Immature natural killer cell (primary cell): ENCODE measurements around the gene MED27. TPM values are rescaled to one million over a fixed set of nuclear protein-coding genes. Genes with fewer than 3 reads are reported as not detected.

ENCODE experiments used
- DNase-seq, 3 donors: peaks; one replicate each; pipeline ENCODE4 v3.0.0; 2022; ENCODE audit warnings: mixed read lengths in 1 of 3
- H3K27ac Mint-ChIP-seq, 6 donors: one replicate each; pipeline ENCODE4 v1.8.0; 2020; ENCODE audit warnings: mixed read lengths in 6 of 6, mild to moderate bottlenecking in 5 of 6, inconsistent platforms in 4 of 6, moderate library complexity in 3 of 6
- H3K27me3 Mint-ChIP-seq, 3 donors: one replicate each; pipeline ENCODE4 v1.8.0; 2020 to 2021; ENCODE audit warnings: low read depth in 3 of 3, mild to moderate bottlenecking in 3 of 3, mixed read lengths in 3 of 3, moderate library complexity in 3 of 3, inconsistent platforms in 1 of 3
- H3K36me3 Mint-ChIP-seq, 3 donors: one replicate each; pipeline ENCODE4 v1.8.0; 2020; ENCODE audit warnings: mixed read lengths in 3 of 3, inconsistent platforms in 2 of 3, mild to moderate bottlenecking in 2 of 3
- H3K4me1 Mint-ChIP-seq, 2 donors: one replicate each; pipeline ENCODE4 v1.8.0; 2020; ENCODE audit warnings: inconsistent platforms in 2 of 2, mild to moderate bottlenecking in 2 of 2, mixed read lengths in 2 of 2, moderate library complexity in 1 of 2
- H3K4me3 Mint-ChIP-seq, 5 donors: one replicate each; pipeline ENCODE4 v1.8.0; 2020; ENCODE audit warnings: mild to moderate bottlenecking in 5 of 5, mixed read lengths in 5 of 5, inconsistent platforms in 3 of 5, moderate library complexity in 3 of 5
- H3K9me3 Mint-ChIP-seq, 6 donors: one replicate each; pipeline ENCODE4 v1.8.0; 2020; ENCODE audit warnings: mild to moderate bottlenecking in 6 of 6, mixed read lengths in 6 of 6, inconsistent platforms in 4 of 6, moderate library complexity in 3 of 6
- polyA plus RNA-seq, 3 donors: library from polyadenylated mRNA; unstranded; fragments of 300-500 nt; fragmentation: Illumina TruSeq; gene quantifications; one replicate each; pipeline ENCODE4 v1.2.3, GENCODE V29; 2021

MED27 gene
- polyA plus RNA-seq, 3 donors from 2014 or later, result 46.3 to 90.1 (median 53.7) TPM

DNA sequence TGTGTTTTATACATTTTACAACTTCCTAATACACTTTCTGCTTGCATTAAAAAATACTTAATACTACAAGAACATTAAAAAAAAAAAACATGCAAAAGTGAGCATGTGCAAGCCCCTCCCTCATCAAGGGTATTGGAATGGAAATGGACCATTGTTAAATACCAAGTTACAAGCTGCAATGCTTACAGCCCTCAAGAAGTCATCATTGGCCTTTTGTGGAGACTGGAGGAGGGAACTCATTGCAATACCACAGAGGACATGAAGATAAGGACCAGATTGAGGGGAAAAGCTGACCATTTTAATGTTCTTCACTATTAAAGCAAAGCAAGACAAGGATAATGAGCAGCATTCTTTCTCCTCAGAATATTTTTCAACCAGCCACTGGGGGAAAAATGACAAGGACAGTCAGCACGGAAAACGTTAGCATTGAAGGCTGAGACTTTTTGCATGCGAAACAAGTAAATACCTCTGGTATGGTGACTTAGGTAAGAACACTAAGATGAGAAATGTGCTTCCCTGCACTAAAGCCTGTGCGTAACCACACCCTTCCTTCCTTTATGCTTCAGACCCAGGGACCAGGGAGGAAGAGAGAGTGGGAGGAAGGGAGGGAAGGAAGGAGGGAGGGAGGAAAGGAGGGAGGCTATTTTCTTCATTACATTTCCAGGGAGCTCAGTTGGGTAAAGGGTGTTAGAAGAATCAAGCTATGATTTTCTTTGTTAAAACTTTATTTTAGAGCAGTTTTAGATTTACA is 198.7 kb downstream of the MED27 start:
- peak overlapping the region in 1 of 6 donors; percentile 74 for H3K27ac Mint-ChIP-seq

DNA sequence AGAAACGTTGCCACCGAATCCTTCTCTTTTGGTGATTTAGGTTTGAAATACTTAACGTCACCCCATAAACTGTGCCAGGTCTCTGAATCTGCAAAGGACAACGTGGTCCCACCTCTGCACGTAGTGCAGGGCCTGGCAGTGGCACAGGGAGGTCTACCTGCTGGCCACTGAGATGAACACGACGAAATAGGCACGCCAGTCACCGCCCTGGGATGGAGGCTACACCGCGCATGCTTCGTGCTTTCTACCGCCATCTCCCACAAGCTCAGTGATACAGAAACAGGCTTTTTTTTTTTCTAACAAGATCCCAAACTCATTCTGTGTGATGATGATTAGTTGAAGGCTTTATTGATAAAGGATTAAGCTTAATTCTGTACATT is 199.8 kb downstream of the MED27 start:
- peaks cover 0 to 5% (median 3%) of the 10 kb centered on the region in 3 donors for H3K27me3 Mint-ChIP-seq
- H3K4me1 Mint-ChIP-seq, result peaks cover 8 to 20% of the 10 kb centered on the region in 2 donors
- DNase-seq, result no peak
- peaks cover 0 to 4% (median 0%) of the 10 kb centered on the region in 3 donors for H3K36me3 Mint-ChIP-seq
- H3K9me3 Mint-ChIP-seq, result no peaks in the 10 kb centered on the region
- H3K27ac Mint-ChIP-seq, result no peak overlapping the region
- H3K4me3 Mint-ChIP-seq, result no peak overlapping the region

More for the DNA sequence above, 198.7 kb downstream of the MED27 start:
- Mint-ChIP-seq H3K4me1 (peaks cover 6 to 18% of the 10 kb centered on the region in 2 donors), H3K27me3 (peaks cover 0 to 1% (median 1%) of the 10 kb centered on the region in 3 donors), H3K4me3 (no peak overlapping the region), H3K9me3 (no peaks in the 10 kb centered on the region), H3K36me3 (peaks cover 0 to 4% (median 0%) of the 10 kb centered on the region in 3 donors)
- DNase-seq, result no peak

DNA sequence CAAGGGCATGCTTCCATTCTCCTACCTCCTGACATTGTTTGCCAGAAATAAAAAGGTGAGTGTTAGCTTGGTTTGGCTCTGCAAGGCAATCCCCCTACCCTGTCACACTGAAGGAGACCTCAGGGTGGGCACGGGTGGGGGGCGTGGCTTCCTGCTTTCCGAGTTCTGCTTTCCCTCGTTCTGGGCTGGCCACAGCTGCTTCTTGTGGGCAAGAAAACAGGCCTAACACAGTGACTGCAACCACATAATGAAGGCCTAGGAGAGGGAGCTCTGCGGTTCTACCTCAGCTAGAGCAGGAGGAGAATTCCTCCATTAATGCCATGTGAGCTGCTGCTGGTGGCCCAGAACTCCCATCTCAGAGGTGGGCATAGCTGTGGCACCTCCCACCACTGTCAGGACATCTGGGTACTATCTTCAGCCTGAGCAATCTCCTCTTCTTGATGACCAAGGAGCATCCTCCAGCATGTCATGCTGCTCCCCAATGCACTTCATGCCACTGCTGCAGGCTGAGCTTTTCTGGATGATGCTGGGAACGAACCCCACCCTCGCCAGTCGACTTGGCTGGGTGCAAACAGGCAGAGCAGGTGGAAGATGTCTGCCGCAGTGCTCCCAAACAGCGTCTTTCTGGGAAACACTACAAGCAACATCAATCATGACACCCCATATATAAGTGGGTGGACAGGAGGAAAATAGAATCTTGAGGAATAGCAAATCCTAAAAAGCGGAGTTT is 200.3 kb downstream of the MED27 start:
- H3K4me3 Mint-ChIP-seq, result no peak overlapping the region
- no peaks in the 10 kb centered on the region for H3K9me3 Mint-ChIP-seq
- H3K27me3 Mint-ChIP-seq, result peaks cover 0 to 5% (median 3%) of the 10 kb centered on the region in 3 donors
- peaks cover 0 to 4% (median 0%) of the 10 kb centered on the region in 3 donors for H3K36me3 Mint-ChIP-seq
- peaks cover 8 to 20% of the 10 kb centered on the region in 2 donors for H3K4me1 Mint-ChIP-seq
- H3K27ac Mint-ChIP-seq, result peak overlapping the region in 1 of 6 donors; percentile 27
- DNase-seq, result no peak

DNA sequence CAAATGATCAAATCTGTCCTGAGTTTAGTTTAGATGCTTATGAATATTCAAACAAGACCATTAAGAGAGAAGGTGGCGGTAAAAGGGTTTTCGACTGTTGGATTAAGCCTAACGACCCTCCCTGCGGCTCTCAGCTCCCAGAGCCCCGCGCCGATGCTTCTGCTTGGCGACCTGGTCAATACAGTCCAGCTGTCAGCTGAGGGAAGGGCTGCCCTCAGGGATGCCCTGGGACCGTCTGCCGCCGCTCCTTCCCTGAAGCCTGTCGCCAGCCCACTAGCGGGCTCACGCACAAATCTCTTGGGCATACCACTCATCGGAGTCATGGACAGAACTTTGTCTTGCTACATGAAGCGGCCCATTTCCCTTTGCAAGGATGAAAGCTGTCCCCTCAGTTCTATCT is 203.2 kb downstream of the MED27 start:
- Mint-ChIP-seq H3K27me3 (peaks cover 0 to 7% (median 5%) of the 10 kb centered on the region in 3 donors), H3K27ac (peak overlapping the region in 3 of 6 donors; percentile 12 to 68 (median 49)), H3K36me3 (no peaks in the 10 kb centered on the region), H3K4me3 (no peak overlapping the region), H3K4me1 (peaks cover 8 to 20% of the 10 kb centered on the region in 2 donors), H3K9me3 (no peaks in the 10 kb centered on the region)
- no peak for DNase-seq

DNA sequence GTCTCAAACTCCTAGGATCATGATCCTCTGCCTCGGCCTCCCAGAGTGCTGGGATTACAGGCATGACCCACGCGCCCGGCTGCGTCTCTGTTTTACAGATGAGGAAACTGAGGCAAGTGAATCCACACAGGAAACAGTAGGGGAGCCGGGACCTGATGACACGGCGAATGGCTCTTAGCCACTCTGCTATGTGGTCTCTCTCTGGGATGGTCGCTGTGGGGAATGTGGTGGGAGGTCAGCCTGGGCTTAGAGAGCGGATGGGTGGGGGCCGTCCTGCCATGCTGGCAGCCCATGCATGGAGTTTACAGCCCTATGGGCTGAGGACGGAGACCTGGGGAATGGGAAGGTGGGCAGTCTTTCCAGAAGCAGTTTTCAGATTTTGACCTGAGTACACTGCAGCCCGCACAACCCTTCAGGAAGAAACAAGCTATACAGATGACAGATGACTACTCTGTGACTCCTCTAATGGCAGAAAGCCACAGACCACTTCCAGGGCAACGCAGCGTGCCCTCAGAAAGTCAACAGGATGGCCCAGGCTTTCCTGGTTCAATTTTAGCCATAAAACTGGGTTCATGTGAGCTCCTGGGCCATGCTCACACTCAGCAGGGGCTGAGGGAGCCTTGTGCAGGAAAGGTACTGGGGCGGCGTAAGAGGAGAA is 203.7 kb downstream of the MED27 start:
- peak overlapping the region in 3 of 6 donors; percentile 12 to 68 (median 49) for H3K27ac Mint-ChIP-seq
- H3K4me3 Mint-ChIP-seq, result peak overlapping the region in 1 of 5 donors; percentile 20
- peaks cover 0 to 3% (median 0%) of the 10 kb centered on the region in 3 donors for H3K36me3 Mint-ChIP-seq
- H3K4me1 Mint-ChIP-seq, result peaks cover 8 to 20% of the 10 kb centered on the region in 2 donors
- H3K27me3 Mint-ChIP-seq, result peaks cover 0 to 6% (median 5%) of the 10 kb centered on the region in 3 donors
- no peaks in the 10 kb centered on the region for H3K9me3 Mint-ChIP-seq
- DNase-seq, result peak in 1 of 3 donors; percentile 2

DNA sequence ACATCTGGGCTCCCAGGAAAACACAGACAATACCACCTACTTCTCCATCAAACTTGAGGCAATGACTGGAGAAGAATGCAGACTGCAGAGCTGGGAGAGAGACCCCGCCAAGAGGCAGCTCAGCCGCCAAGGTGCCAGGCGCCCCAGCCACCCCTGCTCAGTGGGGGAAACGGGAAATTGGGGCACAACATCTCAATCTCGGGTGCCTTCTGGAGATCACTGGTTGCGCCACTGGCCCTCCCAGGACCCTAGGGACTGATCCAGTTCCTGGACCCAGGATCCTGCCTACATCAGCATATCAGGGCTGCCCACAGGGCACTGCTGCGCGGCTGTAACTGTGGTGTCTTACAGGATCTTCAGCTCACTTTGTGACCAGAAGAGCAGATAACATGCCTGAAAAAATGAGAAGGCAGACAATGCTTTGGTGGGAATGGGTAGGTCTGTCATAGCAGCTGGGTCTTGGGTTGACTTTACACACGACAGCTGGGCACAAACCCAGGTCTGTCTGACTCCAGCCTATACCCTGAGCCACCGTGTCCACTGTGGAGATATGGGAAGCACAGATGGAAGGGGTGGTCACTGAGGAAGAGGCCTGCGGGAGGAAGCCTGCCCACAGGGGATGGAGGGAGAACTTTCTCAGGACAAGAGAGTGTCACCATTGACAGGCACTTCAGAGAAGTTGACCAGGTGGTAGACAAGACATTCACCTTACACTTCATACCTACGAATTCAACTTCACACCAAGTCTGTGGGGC is 204.6 kb downstream of the MED27 start:
- peaks cover 8 to 20% of the 10 kb centered on the region in 2 donors for H3K4me1 Mint-ChIP-seq
- DNase-seq, result no peak
- no peak overlapping the region for H3K4me3 Mint-ChIP-seq
- H3K36me3 Mint-ChIP-seq, result peaks cover 0 to 3% (median 0%) of the 10 kb centered on the region in 3 donors
- no peaks in the 10 kb centered on the region for H3K9me3 Mint-ChIP-seq
- peaks cover 0 to 6% (median 5%) of the 10 kb centered on the region in 3 donors for H3K27me3 Mint-ChIP-seq
- no peak overlapping the region for H3K27ac Mint-ChIP-seq

DNA sequence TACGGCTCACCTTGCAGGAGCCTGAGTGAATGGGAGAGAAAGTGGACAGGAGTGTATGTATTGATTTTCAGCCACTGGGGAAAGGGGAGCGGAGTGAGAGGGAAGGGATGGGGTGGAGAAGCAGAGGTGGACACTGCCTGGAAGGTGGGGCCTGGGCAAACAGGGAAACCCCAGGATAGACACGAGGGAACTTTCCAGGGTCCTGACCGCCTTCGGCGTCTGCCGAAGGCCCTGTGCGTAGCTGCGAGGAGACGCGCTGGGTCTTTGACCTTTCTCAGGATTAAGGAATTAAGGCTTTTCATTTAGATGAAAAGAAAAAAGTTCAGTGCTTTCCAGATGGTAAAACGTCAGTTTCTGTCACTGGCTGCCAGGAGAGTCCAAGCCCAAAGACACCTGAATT is 205.2 kb downstream of the MED27 start:
- DNase-seq, result no peak
- Mint-ChIP-seq H3K4me1 (peaks cover 8 to 17% of the 10 kb centered on the region in 2 donors), H3K4me3 (no peak overlapping the region), H3K9me3 (no peaks in the 10 kb centered on the region), H3K27ac (no peak overlapping the region), H3K27me3 (peaks cover 0 to 6% (median 5%) of the 10 kb centered on the region in 3 donors), H3K36me3 (peaks cover 0 to 3% (median 0%) of the 10 kb centered on the region in 3 donors)

DNA sequence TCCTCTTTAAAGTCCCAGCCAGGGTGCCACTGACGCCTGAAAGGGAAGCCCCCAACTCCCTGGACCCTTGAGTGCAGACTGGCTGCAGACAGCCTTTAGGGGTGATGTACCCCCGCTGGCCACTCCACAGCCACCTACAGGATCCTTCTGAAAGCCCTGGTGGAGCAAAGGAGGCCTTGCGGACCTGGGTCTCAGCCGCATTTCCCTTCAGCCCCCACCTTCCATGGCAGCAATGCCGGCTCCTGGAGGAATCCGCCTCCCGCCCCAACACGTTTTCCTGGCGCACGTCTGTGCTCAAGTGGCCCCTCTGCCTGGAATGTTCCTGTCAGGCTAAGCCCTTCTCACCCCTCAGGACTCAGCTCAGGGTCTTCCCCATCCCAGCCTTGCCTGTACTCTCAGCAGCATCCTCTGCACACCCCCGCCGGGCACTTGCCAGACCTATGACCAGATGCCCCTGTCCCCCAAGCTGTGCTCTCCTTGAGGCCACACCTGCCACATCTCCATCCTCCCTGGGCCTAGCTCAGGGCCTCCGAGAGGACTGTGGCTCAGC is 205.7 kb downstream of the MED27 start:
- H3K36me3 Mint-ChIP-seq, result peaks cover 0 to 3% (median 0%) of the 10 kb centered on the region in 3 donors
- H3K27ac Mint-ChIP-seq, result no peak overlapping the region
- H3K27me3 Mint-ChIP-seq, result peaks cover 0 to 6% (median 5%) of the 10 kb centered on the region in 3 donors
- peaks cover 0 to 2% (median 0%) of the 10 kb centered on the region in 6 donors for H3K9me3 Mint-ChIP-seq
- peaks cover 8 to 16% of the 10 kb centered on the region in 2 donors for H3K4me1 Mint-ChIP-seq
- H3K4me3 Mint-ChIP-seq, result no peak overlapping the region
- DNase-seq, result no peak

DNA sequence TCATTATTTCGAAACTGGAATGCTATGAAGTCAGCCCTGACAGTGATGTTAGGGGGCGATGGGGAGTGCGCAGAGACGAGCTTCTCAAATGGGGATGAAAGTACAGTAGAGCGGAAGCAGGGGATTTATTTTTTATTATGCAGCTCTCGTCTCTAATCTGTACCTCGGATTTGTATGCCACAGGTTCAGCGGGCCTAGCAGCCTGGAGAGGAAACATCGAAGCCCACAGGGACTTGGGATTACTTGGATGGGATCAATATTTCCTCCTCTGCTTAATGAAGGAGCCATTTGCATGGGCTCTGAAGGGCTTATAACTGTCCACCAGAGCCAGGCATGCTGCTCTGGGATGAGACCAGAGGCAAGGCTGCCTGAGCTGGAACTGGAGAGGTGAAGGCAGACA is 206.3 kb downstream of the MED27 start:
- Mint-ChIP-seq H3K27ac (no peak overlapping the region), H3K4me3 (no peak overlapping the region), H3K36me3 (peaks cover 0 to 3% (median 0%) of the 10 kb centered on the region in 3 donors), H3K27me3 (peaks cover 0 to 6% (median 5%) of the 10 kb centered on the region in 3 donors), H3K9me3 (peaks cover 0 to 2% (median 0%) of the 10 kb centered on the region in 6 donors), H3K4me1 (peaks cover 8 to 16% of the 10 kb centered on the region in 2 donors)
- DNase-seq, result no peak

DNA sequence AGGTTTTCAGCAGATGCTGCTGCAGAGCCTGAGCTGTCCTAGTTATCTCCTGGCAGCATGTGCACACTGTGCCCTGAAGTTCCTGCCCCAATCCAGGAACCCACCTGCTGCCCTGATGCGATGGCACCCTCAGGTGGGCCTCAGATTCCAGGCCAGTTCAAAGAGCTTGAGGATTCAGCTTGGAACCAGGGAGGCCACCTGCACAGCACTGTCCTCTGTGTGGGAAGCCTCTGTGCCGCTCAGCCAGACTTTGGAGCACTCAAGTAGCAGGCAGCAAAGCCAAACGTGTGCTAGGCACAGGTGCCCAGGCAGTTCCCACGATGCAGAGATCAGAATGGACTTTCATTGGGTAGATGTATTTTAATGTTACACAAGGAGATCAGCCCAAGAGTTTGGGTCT is 207.0 kb downstream of the MED27 start:
- Mint-ChIP-seq H3K27me3 (peaks cover 0 to 8% (median 5%) of the 10 kb centered on the region in 3 donors), H3K36me3 (peaks cover 0 to 3% (median 0%) of the 10 kb centered on the region in 3 donors), H3K27ac (no peak overlapping the region), H3K9me3 (peaks cover 0 to 2% (median 0%) of the 10 kb centered on the region in 6 donors), H3K4me1 (peaks cover 8 to 16% of the 10 kb centered on the region in 2 donors), H3K4me3 (no peak overlapping the region)
- no peak for DNase-seq

DNA sequence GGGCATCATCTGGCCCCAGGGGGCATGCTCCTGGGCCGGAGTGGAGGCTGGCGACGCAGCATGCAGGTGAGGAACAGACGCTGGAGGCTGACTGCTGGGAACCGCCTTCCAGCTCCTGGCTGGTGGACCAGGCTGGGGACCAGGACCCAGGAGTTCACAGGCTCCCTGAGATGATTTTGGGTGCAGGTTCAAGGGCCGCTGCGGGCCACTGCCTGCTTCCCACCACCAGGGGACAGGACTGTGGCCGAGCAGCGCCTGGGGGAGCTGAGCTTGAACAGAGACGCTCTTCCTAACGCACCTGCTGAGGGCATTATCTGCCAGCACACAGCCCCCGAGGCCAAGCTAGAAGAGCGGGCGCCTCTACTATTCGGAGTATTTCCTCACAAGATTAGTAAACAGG is 207.7 kb downstream of the MED27 start:
- no peak for DNase-seq
- H3K27ac Mint-ChIP-seq, result no peak overlapping the region
- peaks cover 0 to 2% (median 0%) of the 10 kb centered on the region in 6 donors for H3K9me3 Mint-ChIP-seq
- H3K4me3 Mint-ChIP-seq, result no peak overlapping the region
- peaks cover 0 to 3% (median 0%) of the 10 kb centered on the region in 3 donors for H3K36me3 Mint-ChIP-seq
- peaks cover 0 to 8% (median 5%) of the 10 kb centered on the region in 3 donors for H3K27me3 Mint-ChIP-seq
- peaks cover 8 to 13% of the 10 kb centered on the region in 2 donors for H3K4me1 Mint-ChIP-seq

DNA sequence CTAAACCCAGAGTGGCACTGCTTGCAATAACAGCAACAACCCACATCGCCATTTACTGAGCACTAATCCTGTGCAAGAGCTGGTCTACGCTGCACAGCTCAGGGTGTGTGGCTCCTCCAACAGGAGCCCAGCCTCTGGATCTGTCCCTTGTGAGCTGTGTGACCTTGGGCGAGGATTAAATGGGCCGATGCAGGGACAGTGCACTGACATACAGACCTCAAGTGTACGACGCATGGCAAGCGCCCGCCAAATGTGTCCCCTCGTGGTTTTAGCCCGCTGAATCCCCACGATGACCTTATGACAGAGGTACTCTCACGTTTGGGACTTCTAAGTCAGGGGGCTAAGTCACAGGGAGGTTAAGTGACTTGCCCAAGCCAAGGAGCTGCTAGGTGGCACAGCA is 209.5 kb downstream of the MED27 start:
- Mint-ChIP-seq H3K4me3 (no peak overlapping the region), H3K9me3 (peaks cover 0 to 2% (median 0%) of the 10 kb centered on the region in 6 donors), H3K27ac (no peak overlapping the region), H3K36me3 (peaks cover 0 to 3% (median 0%) of the 10 kb centered on the region in 3 donors), H3K4me1 (no peaks in the 10 kb centered on the region), H3K27me3 (peaks cover 2 to 7% (median 2%) of the 10 kb centered on the region in 3 donors)
- DNase-seq, result no peak
